Umbilical cord (tissue), 2 donors: ENCODE measurements around the gene G3BP2. TPM values are rescaled to one million over a fixed set of nuclear protein-coding genes. Genes with fewer than 3 reads are reported as not detected.

Experiments used
- DNase-seq: peaks from one replicate; pipeline ENCODE4 v3.0.0-alpha.2; 2015; ENCODE audit warnings: low spot score
- total RNA-seq: library from RNA; depleted of rRNA; stranded (reverse); fragments of >200 nt; gene quantifications from one replicate; pipeline ENCODE4 v1.2.3, GENCODE V29; 2014; ENCODE audit warnings: low replicate concordance; ENCODE audit not compliant: insufficient read depth

The G3BP2 gene
- total RNA-seq, 1 donor from 2014 or later, result 94.9 TPM

DNA sequence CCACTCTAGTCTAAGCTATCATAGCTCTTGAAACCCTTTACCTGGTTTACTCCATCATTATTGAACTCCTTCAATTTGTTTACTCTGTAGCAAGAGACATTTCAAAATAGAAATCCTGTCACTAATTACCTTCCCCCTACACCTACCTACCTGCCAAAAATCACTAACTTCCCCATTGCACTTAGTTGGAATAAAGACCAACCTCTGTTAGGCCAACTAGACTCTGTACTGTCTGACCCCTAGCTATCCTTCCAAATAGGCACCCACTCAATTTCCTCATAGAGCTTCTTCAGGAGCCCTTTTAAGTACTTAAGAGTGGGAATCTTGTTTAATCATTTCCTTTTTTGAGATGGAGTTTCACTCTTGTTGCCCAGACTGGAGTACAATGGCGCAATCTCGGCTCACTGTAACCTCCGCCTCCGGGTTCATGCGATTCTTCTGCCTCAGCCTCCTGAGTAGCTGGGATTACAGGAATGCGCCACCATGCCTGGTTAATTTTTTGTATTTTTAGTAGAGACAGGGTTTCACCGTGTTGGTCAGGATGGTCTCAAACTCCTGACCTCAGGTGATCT, 34.0 kb downstream of the G3BP2 start:
- no peak for DNase-seq

- DNase-seq, result no peak
Measured at GRCh38 chr4:75637827-75638226, 35.4 kb downstream of the G3BP2 start.

- DNase-seq, result no peak
Measured at GRCh38 chr4:75637176-75637575, 36.0 kb downstream of the G3BP2 start.

- DNase-seq, result no peak
Measured at GRCh38 chr4:75634951-75635350, 38.3 kb downstream of the G3BP2 start.

GRCh38 chr4:75634281-75634680, 38.9 kb downstream of the G3BP2 start:
- no peak for DNase-seq

GRCh38 chr4:75633846-75634245, 39.4 kb downstream of the G3BP2 start:
- DNase-seq, result no peak

GRCh38 chr4:75630937-75631329, 42.3 kb downstream of the G3BP2 start:
- DNase-seq, result peak; percentile 45

DNA sequence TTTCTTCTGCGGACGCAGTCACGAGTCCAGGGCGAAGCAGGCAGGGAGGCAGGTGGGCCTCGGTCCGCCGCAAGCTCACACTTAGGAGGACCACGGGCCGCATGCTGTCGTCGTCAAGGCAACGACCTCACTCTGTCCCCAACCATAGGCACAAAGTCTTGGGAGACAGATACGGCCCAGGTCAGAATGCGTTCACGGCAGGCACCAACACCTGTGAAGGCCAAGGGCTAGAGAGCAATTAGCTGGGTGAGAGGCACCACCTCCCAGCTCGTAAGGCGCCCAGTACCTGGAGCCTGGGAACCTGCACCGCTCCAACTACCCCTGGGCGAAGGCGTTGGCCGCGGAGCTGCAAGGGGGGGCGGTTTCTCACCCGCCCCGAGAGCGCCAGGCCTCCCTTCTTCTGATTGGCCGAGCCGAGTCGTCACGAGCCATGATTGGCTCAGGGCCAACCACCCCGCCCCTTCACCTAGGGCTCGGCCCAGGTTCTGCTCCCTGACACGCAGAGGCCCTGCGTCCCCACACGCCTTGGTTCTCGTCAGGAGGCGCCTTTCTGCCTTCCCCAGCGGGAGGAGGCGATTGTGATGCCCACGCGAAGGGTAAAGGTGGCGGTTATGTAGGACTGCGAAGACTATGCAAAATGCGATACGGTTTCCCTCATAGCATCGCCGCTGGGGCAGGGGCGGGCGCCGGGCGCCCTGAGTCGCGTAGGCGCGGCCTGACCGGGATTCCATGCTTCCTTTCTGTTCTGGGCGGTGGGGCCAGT, 42.9 kb downstream of the G3BP2 start, which contains the start of gene CDKL2:
CDKL2 (minus strand) TSS at position 355 of the 763 bp plus-strand sequence. CDS start 4,540 bp downstream, outside the sequence.
- peak; percentile 86 for DNase-seq

- no peak for DNase-seq
Measured at GRCh38 chr4:75629239-75629638, 44.0 kb downstream of the G3BP2 start.

- DNase-seq, result no peak
Measured at GRCh38 chr4:75623026-75623425, 50.2 kb downstream of the G3BP2 start.

DNA sequence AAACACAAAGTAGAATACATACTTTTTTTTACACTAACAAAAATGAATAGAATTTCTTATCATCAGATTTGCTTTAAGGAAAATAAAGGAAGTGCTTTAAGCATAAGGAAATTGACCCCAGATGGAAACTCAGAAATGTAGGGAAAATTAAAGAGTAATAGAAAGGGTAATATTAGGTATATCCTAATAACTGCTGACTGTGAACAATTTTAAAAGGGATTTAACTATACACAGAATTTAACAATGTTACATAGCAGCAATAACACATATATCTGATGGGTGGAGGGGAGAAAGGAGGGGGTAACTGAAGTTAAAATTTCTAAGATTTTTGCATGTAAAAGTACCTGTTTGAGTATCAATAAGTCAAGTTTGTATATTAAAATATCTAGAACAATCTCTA, 51.5 kb downstream of the G3BP2 start:
- DNase-seq, result no peak

DNA sequence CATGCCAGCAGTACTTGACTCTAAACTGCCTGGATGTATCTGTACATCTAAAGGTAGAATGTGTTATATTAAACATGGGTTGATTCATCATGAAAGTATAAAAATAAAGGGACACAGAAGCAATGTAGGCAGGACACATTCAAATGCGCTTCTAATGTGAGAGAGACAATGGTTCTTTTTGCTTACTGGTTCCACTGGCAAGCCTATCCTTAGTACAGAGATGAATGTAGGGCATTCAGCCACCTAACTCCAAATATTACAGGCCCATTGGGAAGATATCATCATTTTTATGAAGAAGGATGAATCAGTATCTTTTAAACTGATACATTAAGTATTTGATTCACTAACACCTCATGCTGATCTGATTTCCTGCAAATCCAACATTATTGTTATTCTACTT, 60.9 kb downstream of the G3BP2 start:
- DNase-seq, result no peak

- no peak for DNase-seq
Measured at GRCh38 chr4:75605928-75606327, 67.3 kb downstream of the G3BP2 start.

DNA sequence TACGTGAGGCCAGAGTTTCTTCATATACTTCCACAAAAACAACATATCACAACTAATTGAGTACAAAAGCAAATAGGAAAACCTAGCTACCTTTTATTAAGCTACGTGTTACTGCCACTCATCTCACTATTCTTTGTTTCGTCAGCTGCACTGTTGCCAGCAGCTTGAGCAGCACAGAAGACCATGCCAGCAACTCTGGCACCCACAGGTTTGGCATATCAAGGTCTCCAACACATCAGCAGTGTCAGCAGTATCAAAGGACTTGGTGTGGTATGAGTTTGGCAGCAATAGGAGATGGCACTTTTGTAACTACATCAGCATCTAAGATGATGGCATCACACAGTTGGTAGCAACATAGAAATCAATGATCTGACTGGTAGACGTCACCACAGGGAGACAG, 73.6 kb downstream of the G3BP2 start:
- DNase-seq, result no peak

- peak; percentile 10 for DNase-seq
Measured at GRCh38 chr4:75598390-75598789, 74.8 kb downstream of the G3BP2 start.

DNA sequence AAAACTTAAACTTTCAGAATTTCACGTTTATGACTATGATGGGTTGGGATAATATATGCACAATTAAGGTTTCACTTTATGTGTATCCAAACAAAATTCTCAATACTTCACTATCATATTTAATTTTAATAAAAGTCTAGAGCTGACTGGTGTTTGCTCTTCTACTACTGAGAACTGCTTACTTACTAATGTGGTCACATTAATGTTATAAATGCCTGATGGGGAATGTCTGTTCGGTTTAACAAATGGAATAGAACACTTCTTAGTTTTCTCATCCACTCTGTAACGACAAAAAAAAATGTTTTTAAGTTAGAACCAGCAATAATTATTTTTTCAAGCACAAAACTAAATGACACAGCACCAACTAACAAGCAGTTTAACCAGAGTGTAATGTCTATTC, 77.2 kb downstream of the G3BP2 start:
- DNase-seq, result no peak

DNA sequence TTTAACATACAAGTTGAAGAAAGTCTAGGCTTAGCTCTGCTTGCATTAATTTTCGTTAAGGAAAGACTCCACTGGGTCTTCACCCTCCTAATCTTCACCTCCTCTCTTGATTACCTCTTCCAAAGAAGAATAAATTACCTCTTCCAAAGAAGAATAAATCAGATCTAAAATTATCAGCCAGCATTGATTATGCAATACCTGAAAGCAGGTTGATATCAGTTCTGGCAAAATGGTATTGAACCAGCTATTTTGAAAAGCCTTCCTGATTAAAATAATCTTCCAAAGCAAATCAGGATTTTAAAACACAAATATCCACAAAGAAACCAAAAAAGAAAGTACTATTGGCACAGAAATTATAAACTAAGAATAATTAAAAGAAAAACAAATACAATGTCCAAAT, 79.8 kb downstream of the G3BP2 start:
- DNase-seq, result no peak

Other genes with a start within 250 kb of the G3BP2 start
- 57.8 TPM for gene RCHY1, start 159.0 kb downstream of the G3BP2 start, total RNA-seq
- 36.1 TPM for gene THAP6, start 158.9 kb downstream of the G3BP2 start, total RNA-seq
- 3.1 TPM for gene ODAPH, start 117.3 kb downstream of the G3BP2 start, total RNA-seq
- 1.2 TPM for gene CDKL2, start 42.9 kb downstream of the G3BP2 start, total RNA-seq
- gene USO1, start 51.2 kb upstream of the G3BP2 start, total RNA-seq, result 136 TPM
- 6.3 TPM for gene PPEF2, start 229.0 kb upstream of the G3BP2 start, total RNA-seq